Erythroblast (primary cell): ENCODE results near the gene OPTC.
"Not testable (repeated sequence)": the region's sequence is repeated elsewhere in the genome, so short reads cannot be mapped to it uniquely, and the experiment has no call there.

Experiments used
- DNase-seq, 2 experiments: peaks; one replicate each; lab custom pipeline; 2025; lab: John Stamatoyannopoulos, UW
- GATA1 ChIP-seq: IDR thresholded peaks from 2 replicates; pipeline ENCODE4 v1.6.1; 2011; ENCODE audit warnings: low read depth, mild to moderate bottlenecking, control low read depth, low read length, moderate library complexity
- POLR2A ChIP-seq: IDR thresholded peaks from 2 replicates; pipeline ENCODE4 v1.6.1; 2011; ENCODE audit warnings: mild to moderate bottlenecking, low read length

Gene OPTC

GRCh38 chr1:203493901-203494300 lies at the start of gene OPTC:
OPTC (plus strand) TSS chr1:203494153; CDS start chr1:203496006, 1,853 bp downstream.
- TF ChIP-seq POLR2A (no peak), GATA1 (no peak)

GRCh38 chr1:203444171-203444576 lies 49.8 kb upstream of the OPTC start:
- no peak for TF ChIP-seq GATA1
- TF ChIP-seq POLR2A, result no peak
- no peak for DNase-seq

More at GRCh38 chr1:203493901-203494300, at the start of gene OPTC:
- DNase-seq, result no peak

GRCh38 chr1:203447151-203447550 lies 46.8 kb upstream of the OPTC start:
- DNase-seq, result no peak
- TF ChIP-seq GATA1 (no peak), POLR2A (no peak)

DNA sequence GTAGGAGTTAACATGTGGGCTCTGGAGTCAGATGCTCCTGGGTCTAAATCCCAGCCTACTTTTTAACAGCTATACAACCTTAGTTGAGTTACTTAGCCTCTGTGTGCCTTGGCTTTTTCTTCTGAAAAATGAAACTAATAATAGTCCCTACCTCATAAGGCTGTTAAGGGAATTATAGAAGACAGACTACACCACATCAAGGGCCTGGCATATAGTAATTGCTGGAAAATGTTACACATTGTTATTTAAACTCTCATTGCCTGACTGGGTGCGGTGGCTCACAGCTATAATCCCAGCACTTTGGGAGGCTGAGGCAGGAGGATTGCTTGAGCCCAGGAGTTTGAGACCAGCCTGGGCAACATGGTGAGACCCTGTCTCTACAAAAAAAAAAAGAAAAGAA lies 46.4 kb upstream of the OPTC start:
- not testable (repeated sequence) for DNase-seq

DNA sequence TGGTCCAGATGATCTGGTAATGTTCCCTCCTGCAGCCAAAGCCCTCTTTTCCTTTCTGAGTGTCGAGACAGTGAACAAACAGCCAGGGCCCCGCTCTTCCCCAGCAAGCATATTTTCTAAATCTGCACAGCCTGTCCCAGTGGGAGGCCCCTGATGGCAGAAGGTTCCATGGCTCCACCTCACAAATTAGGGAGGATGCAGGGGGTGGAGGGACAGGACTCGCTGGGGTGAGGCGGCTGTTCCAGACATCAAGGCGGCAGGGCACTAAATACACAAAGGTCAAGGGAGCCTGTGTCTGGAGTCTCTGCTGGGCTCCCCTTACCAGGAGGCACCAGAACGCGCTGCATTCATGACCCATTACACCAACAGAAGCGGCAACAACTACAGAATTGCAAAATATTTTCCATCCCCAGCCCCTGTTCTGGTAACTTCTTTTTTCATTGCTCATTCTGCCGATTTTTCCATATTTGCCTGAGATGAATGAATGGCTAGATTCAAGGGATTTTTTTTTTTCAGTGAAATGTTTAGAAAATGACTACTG lies 45.4 kb upstream of the OPTC start:
- TF ChIP-seq GATA1, result no peak
- no peak for TF ChIP-seq POLR2A
- no peak for DNase-seq

DNA sequence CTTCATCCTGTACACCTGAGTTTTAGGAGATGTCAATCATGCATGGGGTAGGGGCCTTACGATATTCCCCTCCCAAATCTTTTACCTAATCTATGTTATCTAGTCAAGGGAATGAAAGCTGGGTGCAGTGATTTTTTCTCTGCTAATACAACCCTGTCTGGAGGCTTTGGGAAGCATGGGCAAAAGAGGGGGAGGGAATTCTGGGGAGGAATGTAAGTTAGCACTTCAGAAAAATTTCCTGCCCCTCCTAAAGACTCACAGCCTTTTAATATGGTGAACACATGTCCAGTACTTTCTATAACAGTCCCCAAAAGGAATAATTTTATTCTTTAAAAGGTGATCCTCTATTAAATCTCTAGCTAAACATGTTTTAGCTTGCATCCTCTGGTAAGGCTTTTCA lies 44.0 kb upstream of the OPTC start:
- no peak for DNase-seq
- no peak for TF ChIP-seq POLR2A
- no peak for TF ChIP-seq GATA1

DNA sequence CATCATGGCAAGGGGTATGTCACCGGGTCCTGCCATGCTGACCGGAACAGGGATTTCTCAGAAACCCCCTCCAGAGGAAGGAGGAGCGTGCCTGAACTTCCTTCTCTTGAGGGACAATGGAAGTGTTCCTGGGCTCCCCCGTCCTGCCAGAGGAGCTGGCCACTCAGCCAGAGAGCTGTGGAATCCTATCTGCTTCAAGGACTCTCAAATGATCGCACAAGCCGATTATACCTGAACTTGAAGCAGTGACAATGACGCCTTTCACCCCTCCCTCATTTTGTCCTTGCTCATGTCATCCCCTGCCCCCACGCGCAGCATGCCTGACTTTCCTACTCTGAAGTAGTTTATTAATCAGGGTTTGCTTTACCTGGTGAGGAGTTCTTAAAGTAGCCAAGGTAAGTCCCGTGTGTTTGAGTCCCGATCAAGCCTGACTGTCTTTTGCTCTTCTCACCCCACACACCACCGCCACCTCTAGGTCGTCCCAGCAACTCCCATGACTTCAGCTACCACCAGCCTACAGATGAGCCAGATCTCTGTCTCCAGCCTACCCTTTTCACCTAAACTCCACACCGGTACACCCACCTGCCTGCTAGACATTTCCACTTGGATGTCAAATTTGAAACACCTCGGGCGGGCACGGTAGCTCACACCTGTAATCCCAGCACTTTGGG lies 43.3 kb upstream of the OPTC start:
- no peak for DNase-seq
- TF ChIP-seq GATA1, result no peak
- no peak for TF ChIP-seq POLR2A

GRCh38 chr1:203451836-203452784 lies 41.8 kb upstream of the OPTC start:
- DNase-seq, result no peak
- no peak for TF ChIP-seq POLR2A
- no peak for TF ChIP-seq GATA1

DNA sequence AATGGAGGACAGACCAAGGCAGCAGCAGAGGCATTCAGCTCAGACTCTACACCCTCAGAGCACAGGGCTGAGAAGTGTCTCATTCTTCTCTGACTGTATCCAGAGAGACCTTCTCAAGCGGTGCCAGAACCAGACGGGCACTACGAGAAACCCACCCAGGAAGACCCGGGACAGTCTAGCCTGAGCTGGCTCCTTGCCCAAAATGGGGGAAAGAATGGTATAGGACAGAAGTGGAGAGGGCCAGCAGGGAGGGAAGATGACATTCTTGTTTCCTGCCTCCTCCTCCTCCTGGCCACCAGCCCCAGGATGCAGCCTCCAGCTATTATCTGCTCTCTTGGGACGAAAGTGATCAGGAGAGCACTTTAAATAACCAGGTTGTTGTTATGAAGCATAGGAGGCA lies 40.9 kb upstream of the OPTC start:
- DNase-seq, result no peak
- TF ChIP-seq GATA1, result no peak
- no peak for TF ChIP-seq POLR2A

- no peak for DNase-seq
- TF ChIP-seq GATA1 (no peak), POLR2A (no peak)
These were observed 40.3 kb upstream of the OPTC start for GRCh38 chr1:203453616-203454015.

DNA sequence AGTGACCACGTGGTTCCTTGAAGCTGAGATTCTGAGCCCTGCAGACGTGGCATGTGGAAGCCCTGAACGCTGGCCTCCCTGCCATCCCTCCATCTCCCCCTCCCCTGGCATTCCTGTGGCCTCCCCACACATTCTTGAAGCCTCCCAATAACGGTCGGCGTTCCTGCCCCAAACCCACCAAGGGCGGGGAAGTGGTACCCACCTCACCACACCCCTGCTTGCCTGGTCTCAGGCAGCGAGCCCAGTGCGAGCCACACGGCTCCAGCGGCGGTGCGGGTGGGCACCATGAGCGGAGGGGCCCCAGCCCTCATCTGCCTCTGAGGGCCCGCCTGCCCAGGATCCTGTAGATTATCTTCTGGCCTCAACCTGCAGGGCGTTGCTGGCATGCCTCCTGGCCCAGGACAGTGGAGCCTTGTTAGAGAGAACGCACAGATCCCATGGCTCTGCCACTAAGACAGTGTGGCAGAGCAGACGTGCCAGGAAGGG lies 38.9 kb upstream of the OPTC start:
- no peak for DNase-seq
- TF ChIP-seq POLR2A (no peak), GATA1 (no peak)

DNA sequence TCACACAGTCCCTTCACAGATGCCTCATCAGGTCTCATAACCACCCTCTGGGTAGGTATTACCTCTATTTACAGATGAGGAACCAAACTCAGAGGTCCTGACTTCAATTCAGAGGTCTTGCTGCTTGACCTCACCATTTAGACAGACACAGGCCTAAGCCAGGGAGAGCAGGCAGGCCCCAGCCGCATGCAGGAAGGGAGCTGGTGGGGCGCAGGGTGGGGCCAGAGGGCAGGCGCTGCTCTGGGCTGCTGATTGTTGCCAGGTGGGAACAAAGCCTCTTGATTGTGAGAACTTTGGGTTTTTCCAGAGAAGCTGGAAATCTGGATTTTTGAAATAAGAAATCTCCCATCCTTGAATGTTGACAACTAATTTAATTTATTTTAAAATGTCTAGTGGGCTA lies 38.2 kb upstream of the OPTC start:
- TF ChIP-seq POLR2A (no peak), GATA1 (no peak)
- no peak for DNase-seq

- no peak for DNase-seq
- TF ChIP-seq POLR2A, result no peak
- TF ChIP-seq GATA1, result no peak
These were observed 37.4 kb upstream of the OPTC start for GRCh38 chr1:203456577-203456976.

GRCh38 chr1:203458078-203458477 lies 35.9 kb upstream of the OPTC start:
- TF ChIP-seq GATA1 (no peak), POLR2A (no peak)
- DNase-seq, result no peak
